ENCODE data around the gene PPP1R3G. TPM values are rescaled to one million over a fixed set of nuclear protein-coding genes. Genes with fewer than 3 reads are reported as not detected.

PPP1R3G gene
- total and polyA plus RNA-seq, 2 of the 13 experiments (the other 11 are each of a cell fraction or from before 2014, with no cell fraction given), result 1.2 to 1.3 TPM

- TF ChIP-seq ZNF704 (CRISPR knock-in tag; IDR thresholded peaks at IDR 0.05; ENCODE audit: borderline replicate concordance) (no peak; the same call in 1 of the 2 replicates), CCAR2 (optimal IDR thresholded peaks at IDR 0.05; ENCODE audit: low read depth, low read length) (no peak), ASH2L (IDR thresholded peaks at IDR 0.05; ENCODE audit: insufficient read length, low read depth, low read length) (peak; percentile 91), SAFB2 (CRISPR knock-in tag; IDR thresholded peaks at IDR 0.05; ENCODE audit: borderline replicate concordance, low read depth) (peak; percentile 95; the same call in 1 of the 2 replicates), NCOA2 (CRISPR knock-in tag; IDR thresholded peaks at IDR 0.05) (peak; percentile 96), NFKBIZ (CRISPR knock-in tag; IDR thresholded peaks at IDR 0.05) (peak; percentile 93; the same call in 1 of the 2 replicates), KAT2B (IDR thresholded peaks at IDR 0.05; ENCODE audit: borderline replicate concordance, low read depth, low read length) (peak; percentile 55; the same call in 1 of the 2 replicates), AGO2 (optimal IDR thresholded peaks at IDR 0.05; ENCODE audit: low read depth, low read length) (no peak), MIER3 (CRISPR knock-in tag; IDR thresholded peaks at IDR 0.05; ENCODE audit: borderline replicate concordance) (peak; percentile 99), JARID2 (CRISPR knock-in tag; IDR thresholded peaks at IDR 0.05; ENCODE audit: insufficient replicate concordance) (no peak), PRPF4 (IDR thresholded peaks at IDR 0.05; ENCODE audit: low read depth, low read length, poor library complexity, severe bottlenecking) (peak; percentile 76), ZNF138 (CRISPR knock-in tag; IDR thresholded peaks at IDR 0.05; ENCODE audit: low read depth) (no peak), ETS1 (CRISPR knock-in tag; IDR thresholded peaks at IDR 0.05) (0 out of 2 replicates have a peak, but pooled peaks have one; percentile 43), ATF6 (CRISPR knock-in tag; conservative IDR thresholded peaks at IDR 0.05) (0 out of 2 replicates have a peak, but pooled peaks have one; percentile 36), UBTF (CRISPR knock-in tag; IDR thresholded peaks at IDR 0.05) (peak; percentile 88), ZNF788 (CRISPR knock-in tag; IDR thresholded peaks at IDR 0.05; ENCODE audit: borderline replicate concordance) (peak; percentile 98; the same call in 1 of the 2 replicates), ZSCAN9 (CRISPR knock-in tag; IDR thresholded peaks at IDR 0.05; ENCODE audit: borderline replicate concordance) (no peak; the same call in 1 of the 2 replicates), ZNF891 (CRISPR knock-in tag; IDR thresholded peaks at IDR 0.05) (peak; percentile 91), KDM3A (CRISPR knock-in tag; IDR thresholded peaks at IDR 0.05; ENCODE audit: low read depth) (peak; percentile 97), ZNF839 (CRISPR knock-in tag; IDR thresholded peaks at IDR 0.05; ENCODE audit: borderline replicate concordance) (peak; percentile 82; the same call in 1 of the 2 replicates), NCOA1 (CRISPR knock-in tag; IDR thresholded peaks at IDR 0.05) (peak; percentile 98), PAF1 (CRISPR knock-in tag; IDR thresholded peaks at IDR 0.05) (no peak), SRF (IDR thresholded peaks at IDR 0.05; ENCODE audit: low read depth, low read length) (no peak), PHF20 (CRISPR knock-in tag; IDR thresholded peaks at IDR 0.05) (peak; percentile 71)
These were observed 16.9 kb upstream of the PPP1R3G start (continued) for GRCh38 chr6:5068153-5068751.
